Keratinocyte (primary cell): ENCODE data around the gene TNFAIP8. TPM values are rescaled to one million over a fixed set of nuclear protein-coding genes. Genes with fewer than 3 reads are reported as not detected.

ENCODE experiments used
- DNase-seq: peaks from one replicate; pipeline ENCODE4 v3.0.0-alpha.2; 2011; ENCODE audit warnings: low read depth, missing footprints, low spot score
- FAIRE-seq: peaks from 2 replicates; lab custom pipeline; 2011; peaks lifted over from hg19 to GRCh38; lab: Jason Lieb, UNC
- H2AFZ ChIP-seq: 2 replicates; pipeline ENCODE4 v1.6.0; 2012; ENCODE audit warnings: low read length, control low read depth, inconsistent platforms; ENCODE audit not compliant: control insufficient read depth
- H3K27ac ChIP-seq: 2 replicates; pipeline ENCODE4 v1.5.1; 2011; ENCODE audit warnings: low read length; ENCODE audit not compliant: control insufficient read depth, insufficient read depth
- H3K27me3 ChIP-seq: 3 replicates; pipeline ENCODE4 v1.6.0; 2011; ENCODE audit warnings: low read length; ENCODE audit not compliant: control insufficient read depth, insufficient read depth; ENCODE audit errors: extremely low read depth
- H3K36me3 ChIP-seq, 2 experiments: 2 replicates in 1 of 2; 3 replicates in 1 of 2; pipeline ENCODE4 v1.5.1; 2011; ENCODE audit warnings: low read length in 2 of 2, mild to moderate bottlenecking in 1 of 2; ENCODE audit not compliant: control insufficient read depth in 2 of 2, insufficient read depth in 2 of 2; ENCODE audit errors: extremely low read depth in 1 of 2
- H3K4me1 ChIP-seq: 3 replicates; pipeline ENCODE4 v1.5.1; 2011; ENCODE audit warnings: low read length; ENCODE audit not compliant: control insufficient read depth, insufficient read depth; ENCODE audit errors: extremely low read depth
- H3K4me2 ChIP-seq: 3 replicates; pipeline ENCODE4 v1.6.0; 2011; ENCODE audit warnings: low read depth, low read length; ENCODE audit not compliant: control insufficient read depth, insufficient read depth; ENCODE audit errors: extremely low read depth
- H3K4me3 ChIP-seq, 3 experiments: fragments of 200-600 bp in 1 of 3; sonication (generic) in 1 of 3; 2 replicates in 2 of 3; 3 replicates in 1 of 3; pipeline ENCODE4 v1.5.1; 2011 to 2016; ENCODE audit warnings: low read length in 3 of 3, mild to moderate bottlenecking in 3 of 3, control low read depth in 2 of 3, inconsistent platforms in 1 of 3, low read depth in 1 of 3, mixed read lengths in 1 of 3, mixed run types in 1 of 3, moderate library complexity in 1 of 3; ENCODE audit not compliant: control insufficient read depth in 2 of 3, insufficient read depth in 2 of 3; ENCODE audit errors: extremely low read depth in 1 of 3
- H3K79me2 ChIP-seq: 2 replicates; pipeline ENCODE4 v1.6.0; 2012; ENCODE audit warnings: low read length; ENCODE audit not compliant: control insufficient read depth, insufficient read depth
- H3K9ac ChIP-seq: 3 replicates; pipeline ENCODE4 v1.6.0; 2011; ENCODE audit warnings: low read length; ENCODE audit not compliant: control insufficient read depth, insufficient read depth; ENCODE audit errors: extremely low read depth
- H3K9me1 ChIP-seq: 3 replicates; pipeline ENCODE4 v1.6.0; 2011; ENCODE audit warnings: low read length; ENCODE audit not compliant: control insufficient read depth, insufficient read depth; ENCODE audit errors: extremely low read depth
- H3K9me3 ChIP-seq: 2 replicates; pipeline ENCODE4 v1.5.1; 2012; ENCODE audit warnings: low read depth, low read length; ENCODE audit not compliant: control insufficient read depth
- H4K20me1 ChIP-seq: 3 replicates; pipeline ENCODE4 v1.6.0; 2011; ENCODE audit warnings: low read length; ENCODE audit not compliant: control insufficient read depth, insufficient read depth; ENCODE audit errors: extremely low read depth
- EZH2 ChIP-seq: IDR thresholded peaks from one replicate; pipeline ENCODE4 v1.6.1; 2012; ENCODE audit warnings: inconsistent platforms, mild to moderate bottlenecking, low read length, moderate library complexity
- dilution Hi-C: fragments of 300-500 bp; cut with MboI; formaldehyde crosslinking; loops from one replicate; pipeline ENCODE4 v1.7.0; 2020; ENCODE audit warnings: low sequenced_read_pairs; ENCODE audit not compliant: extremely low pct_ligation_motif_present
- polyA plus RNA-seq, 5 experiments: library from polyadenylated mRNA; depleted of rRNA in 3 of 5; stranded (reverse) in 3 of 5; stranded (forward) in 1 of 5; unstranded in 1 of 5; fragments of >200 nt; gene quantifications; 1 replicate in 1 of 5; 2 replicates in 3 of 5; 3 replicates in 1 of 5; pipeline versions ENCODE4 v1.2.1 to v1.2.3, GENCODE V29; 2011 to 2012; ENCODE audit warnings: missing spikeins in 2 of 5, low read depth in 1 of 5, low replicate concordance in 1 of 5
- TF ChIP-seq, protein P1 (sequence below), 3 experiments: IDR thresholded peaks in 1 of 3; conservative IDR thresholded peaks in 1 of 3; optimal IDR thresholded peaks in 1 of 3; 2 replicates in 2 of 3; 3 replicates in 1 of 3; pipeline versions ENCODE3 to v1.5.1; 2011; ENCODE audit warnings: low read length in 3 of 3, mild to moderate bottlenecking in 3 of 3, moderate library complexity in 2 of 3, control low read depth in 1 of 3, inconsistent platforms in 1 of 3; ENCODE audit not compliant: insufficient read depth in 2 of 3; ENCODE audit errors: extremely low read depth in 1 of 3

TNFAIP8 gene
- polyA plus RNA-seq, 1 donor (not counting 4 experiments of a cell fraction or from before 2014, with no cell fraction given): 20.8 TPM

DNA sequence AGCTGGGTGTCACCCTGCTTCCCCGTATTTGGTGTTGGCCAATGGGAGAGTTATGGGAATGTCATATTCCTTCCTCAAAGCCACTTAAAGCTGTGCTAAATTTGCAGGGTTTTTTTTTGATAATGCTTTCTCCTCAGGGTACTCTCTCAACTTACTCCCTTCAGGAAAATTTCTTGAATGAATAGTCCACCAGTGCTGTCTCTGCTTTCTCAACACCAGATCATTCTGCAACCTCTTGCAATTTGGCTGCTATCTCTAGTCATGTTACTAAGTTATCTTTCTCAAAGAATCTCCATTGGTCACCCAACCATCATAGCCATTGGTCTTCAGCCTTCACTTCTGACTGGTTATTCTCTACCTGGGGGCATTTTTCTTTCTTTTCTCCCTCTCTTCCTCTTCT is 13.4 kb upstream of the TNFAIP8 start:
- TF ChIP-seq, protein P1, sequence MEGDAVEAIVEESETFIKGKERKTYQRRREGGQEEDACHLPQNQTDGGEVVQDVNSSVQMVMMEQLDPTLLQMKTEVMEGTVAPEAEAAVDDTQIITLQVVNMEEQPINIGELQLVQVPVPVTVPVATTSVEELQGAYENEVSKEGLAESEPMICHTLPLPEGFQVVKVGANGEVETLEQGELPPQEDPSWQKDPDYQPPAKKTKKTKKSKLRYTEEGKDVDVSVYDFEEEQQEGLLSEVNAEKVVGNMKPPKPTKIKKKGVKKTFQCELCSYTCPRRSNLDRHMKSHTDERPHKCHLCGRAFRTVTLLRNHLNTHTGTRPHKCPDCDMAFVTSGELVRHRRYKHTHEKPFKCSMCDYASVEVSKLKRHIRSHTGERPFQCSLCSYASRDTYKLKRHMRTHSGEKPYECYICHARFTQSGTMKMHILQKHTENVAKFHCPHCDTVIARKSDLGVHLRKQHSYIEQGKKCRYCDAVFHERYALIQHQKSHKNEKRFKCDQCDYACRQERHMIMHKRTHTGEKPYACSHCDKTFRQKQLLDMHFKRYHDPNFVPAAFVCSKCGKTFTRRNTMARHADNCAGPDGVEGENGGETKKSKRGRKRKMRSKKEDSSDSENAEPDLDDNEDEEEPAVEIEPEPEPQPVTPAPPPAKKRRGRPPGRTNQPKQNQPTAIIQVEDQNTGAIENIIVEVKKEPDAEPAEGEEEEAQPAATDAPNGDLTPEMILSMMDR (optimal IDR thresholded peaks at IDR 0.05 in 1 of 3, IDR thresholded peaks at IDR 0.05 in 1 of 3, conservative IDR thresholded peaks at IDR 0.05 in 1 of 3; ENCODE audit: extremely low read depth in 1 of 3, insufficient read depth in 2 of 3, low read length in 3 of 3): no peak
- FAIRE-seq: no peak
- dilution Hi-C loops: no loop called here

DNA sequence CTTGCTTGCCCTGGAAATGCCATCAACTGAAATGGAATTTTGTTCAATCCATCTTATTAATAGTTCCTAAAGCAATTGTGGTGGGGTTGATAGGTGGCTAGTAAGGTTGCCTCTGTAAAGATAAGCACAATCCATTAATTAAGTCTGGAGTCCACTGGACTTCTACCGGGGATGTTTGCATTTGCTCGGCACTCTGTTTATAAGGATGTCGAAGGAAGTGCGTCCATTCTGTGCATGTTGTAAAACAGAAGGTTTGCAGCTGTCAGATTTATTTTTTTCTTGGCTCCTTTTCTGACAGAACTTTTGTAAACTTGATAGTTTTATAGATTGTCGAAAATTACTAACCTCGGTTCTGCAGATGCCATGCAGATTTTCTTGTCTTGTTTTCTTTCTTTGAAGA is 12.8 kb upstream of the TNFAIP8 start:
- peaks cover 1% of the 10 kb centered on the region for H3K4me1 ChIP-seq
- dilution Hi-C loops: no loop called here
- no peak for TF ChIP-seq EZH2
- TF ChIP-seq, protein P1 (optimal IDR thresholded peaks at IDR 0.05 in 1 of 3, IDR thresholded peaks at IDR 0.05 in 1 of 3, conservative IDR thresholded peaks at IDR 0.05 in 1 of 3; ENCODE audit: extremely low read depth in 1 of 3, insufficient read depth in 2 of 3, low read length in 3 of 3): no peak
- H3K4me2 ChIP-seq: no peak overlapping the region
- peaks cover 2% of the 10 kb centered on the region for H3K79me2 ChIP-seq
- H2AFZ ChIP-seq: no peak overlapping the region
- H3K9me1 ChIP-seq: no peaks in the 10 kb centered on the region
- H3K9ac ChIP-seq: no peak overlapping the region
- H4K20me1 ChIP-seq: no peaks in the 10 kb centered on the region
- H3K9me3 ChIP-seq: no peaks in the 10 kb centered on the region
- DNase-seq (no peak), FAIRE-seq (no peak)
- H3K27me3 ChIP-seq: no peaks in the 10 kb centered on the region
- peaks cover 0 to 1% of the 10 kb centered on the region in 2 experiments for H3K36me3 ChIP-seq
- no peak overlapping the region for H3K27ac ChIP-seq
- no peak overlapping the region for H3K4me3 ChIP-seq

More for the DNA sequence above, 13.4 kb upstream of the TNFAIP8 start:
- Histone ChIP-seq H3K9ac (no peak overlapping the region), H3K9me3 (no peaks in the 10 kb centered on the region), H4K20me1 (no peaks in the 10 kb centered on the region), H3K4me2 (no peak overlapping the region), H3K27me3 (no peaks in the 10 kb centered on the region), H3K36me3 (peaks cover 1 to 2% of the 10 kb centered on the region in 2 experiments), H3K4me1 (peaks cover 5% of the 10 kb centered on the region), H3K9me1 (no peaks in the 10 kb centered on the region), H2AFZ (no peak overlapping the region), H3K4me3 (no peak overlapping the region), H3K27ac (no peak overlapping the region), H3K79me2 (peaks cover 2% of the 10 kb centered on the region)
- DNase-seq: no peak
